ENCODE data around the gene CERT1. TPM values are rescaled to one million over a fixed set of nuclear protein-coding genes. Genes with fewer than 3 reads are reported as not detected.
A peak's percentile ranks its signal among the peaks of the same experiment; 100 is the strongest.

CERT1 gene
- total and polyA plus RNA-seq, 2 donors (not counting 1 experiment from before 2014, with no cell fraction given): 18.0 to 36.0 TPM

DNA sequence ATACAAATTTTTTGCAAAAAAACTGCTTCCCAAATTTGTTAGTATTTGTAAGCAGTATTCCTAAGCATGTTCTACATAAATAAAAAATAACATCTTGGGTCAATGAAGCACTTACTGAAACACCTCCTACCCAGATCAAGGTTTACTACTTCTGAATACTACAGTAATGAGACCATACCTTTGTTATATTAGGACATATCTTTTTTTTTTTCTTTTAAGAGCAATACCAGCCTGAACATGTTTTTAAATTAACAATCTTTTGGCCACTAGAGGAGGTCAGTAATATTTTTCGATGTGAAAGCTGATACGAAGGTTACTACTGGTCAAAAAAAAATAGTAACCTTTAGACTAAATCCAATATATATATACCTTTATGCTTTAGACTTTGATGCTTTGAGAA, 72.7 kb downstream of the CERT1 start:
- TF ChIP-seq EZH2 (IDR thresholded peaks at IDR 0.05; ENCODE audit: low read length, missing control alignments): no peak
- TF ChIP-seq, protein P1, sequence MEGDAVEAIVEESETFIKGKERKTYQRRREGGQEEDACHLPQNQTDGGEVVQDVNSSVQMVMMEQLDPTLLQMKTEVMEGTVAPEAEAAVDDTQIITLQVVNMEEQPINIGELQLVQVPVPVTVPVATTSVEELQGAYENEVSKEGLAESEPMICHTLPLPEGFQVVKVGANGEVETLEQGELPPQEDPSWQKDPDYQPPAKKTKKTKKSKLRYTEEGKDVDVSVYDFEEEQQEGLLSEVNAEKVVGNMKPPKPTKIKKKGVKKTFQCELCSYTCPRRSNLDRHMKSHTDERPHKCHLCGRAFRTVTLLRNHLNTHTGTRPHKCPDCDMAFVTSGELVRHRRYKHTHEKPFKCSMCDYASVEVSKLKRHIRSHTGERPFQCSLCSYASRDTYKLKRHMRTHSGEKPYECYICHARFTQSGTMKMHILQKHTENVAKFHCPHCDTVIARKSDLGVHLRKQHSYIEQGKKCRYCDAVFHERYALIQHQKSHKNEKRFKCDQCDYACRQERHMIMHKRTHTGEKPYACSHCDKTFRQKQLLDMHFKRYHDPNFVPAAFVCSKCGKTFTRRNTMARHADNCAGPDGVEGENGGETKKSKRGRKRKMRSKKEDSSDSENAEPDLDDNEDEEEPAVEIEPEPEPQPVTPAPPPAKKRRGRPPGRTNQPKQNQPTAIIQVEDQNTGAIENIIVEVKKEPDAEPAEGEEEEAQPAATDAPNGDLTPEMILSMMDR (conservative IDR thresholded peaks at IDR 0.05 in 1 of 2, IDR thresholded peaks at IDR 0.05 in 1 of 2; ENCODE audit: low read depth in 1 of 2, low read length in 2 of 2): no peak
- H3K27me3 ChIP-seq (ENCODE audit: control insufficient read depth, insufficient read depth, low read length): no peaks in the 10 kb centered on the region
- no peak overlapping the region for H3K27ac ChIP-seq (ENCODE audit: insufficient read depth, low read length)
- no peak overlapping the region for H3K4me3 ChIP-seq (replicated peaks in 1 of 4; ENCODE audit: control extremely low read depth in 1 of 4, insufficient read depth in 1 of 4, low read depth in 3 of 4, low read length in 4 of 4)
- no peak overlapping the region for H3K9ac ChIP-seq (ENCODE audit: insufficient read depth, low read length)
- H3K36me3 ChIP-seq (ENCODE audit: control insufficient read depth, insufficient read depth, low read length): no peaks in the 10 kb centered on the region
- no peak for DNase-seq (ENCODE audit: low read depth in 2 of 2)
- no peak overlapping the region for H3K4me2 ChIP-seq (ENCODE audit: extremely low read depth, insufficient read depth, low read length)
- no peaks in the 10 kb centered on the region for H4K20me1 ChIP-seq (ENCODE audit: control insufficient read depth, extremely low read depth, insufficient read depth, low read length)
- H3K9me3 ChIP-seq (ENCODE audit: control insufficient read depth, insufficient read depth, low read depth, low read length): no peaks in the 10 kb centered on the region
- H2AFZ ChIP-seq (ENCODE audit: low read length): no peak overlapping the region
- no peaks in the 10 kb centered on the region for H3K79me2 ChIP-seq (ENCODE audit: control insufficient read depth, insufficient read depth, low read length)
- no peaks in the 10 kb centered on the region for H3K4me1 ChIP-seq (ENCODE audit: control insufficient read depth, extremely low read depth, insufficient read depth, low read length)

- Histone ChIP-seq H3K4me2 (ENCODE audit: extremely low read depth, insufficient read depth, low read length) (no peak overlapping the region), H4K20me1 (ENCODE audit: control insufficient read depth, extremely low read depth, insufficient read depth, low read length) (no peaks in the 10 kb centered on the region), H3K79me2 (ENCODE audit: control insufficient read depth, insufficient read depth, low read length) (no peaks in the 10 kb centered on the region), H3K36me3 (ENCODE audit: control insufficient read depth, insufficient read depth, low read length) (no peaks in the 10 kb centered on the region), H2AFZ (ENCODE audit: low read length) (no peak overlapping the region), H3K9ac (ENCODE audit: insufficient read depth, low read length) (no peak overlapping the region), H3K4me1 (ENCODE audit: control insufficient read depth, extremely low read depth, insufficient read depth, low read length) (no peaks in the 10 kb centered on the region), H3K9me3 (ENCODE audit: control insufficient read depth, insufficient read depth, low read depth, low read length) (no peaks in the 10 kb centered on the region), H3K27ac (ENCODE audit: insufficient read depth, low read length) (no peak overlapping the region), H3K4me3 (replicated peaks in 1 of 4; ENCODE audit: control extremely low read depth in 1 of 4, insufficient read depth in 1 of 4, low read depth in 3 of 4, low read length in 4 of 4) (no peak overlapping the region), H3K27me3 (ENCODE audit: control insufficient read depth, insufficient read depth, low read length) (no peaks in the 10 kb centered on the region)
- TF ChIP-seq EZH2 (IDR thresholded peaks at IDR 0.05; ENCODE audit: low read length, missing control alignments): no peak
- TF ChIP-seq, protein P1 (conservative IDR thresholded peaks at IDR 0.05 in 1 of 2, IDR thresholded peaks at IDR 0.05 in 1 of 2; ENCODE audit: low read depth in 1 of 2, low read length in 2 of 2): no peak
- DNase-seq (ENCODE audit: low read depth in 2 of 2): peak in 1 of 2 donors; percentile 61
Observed at GRCh38 chr5:75435096-75435495, 76.3 kb downstream of the CERT1 start.

- Histone ChIP-seq H3K79me2 (ENCODE audit: control insufficient read depth, insufficient read depth, low read length) (no peaks in the 10 kb centered on the region), H3K9me3 (ENCODE audit: control insufficient read depth, insufficient read depth, low read depth, low read length) (no peaks in the 10 kb centered on the region), H3K27ac (ENCODE audit: insufficient read depth, low read length) (no peak overlapping the region), H3K4me1 (ENCODE audit: control insufficient read depth, extremely low read depth, insufficient read depth, low read length) (no peaks in the 10 kb centered on the region), H3K4me3 (replicated peaks in 1 of 4; ENCODE audit: control extremely low read depth in 1 of 4, insufficient read depth in 1 of 4, low read depth in 3 of 4, low read length in 4 of 4) (no peak overlapping the region), H4K20me1 (ENCODE audit: control insufficient read depth, extremely low read depth, insufficient read depth, low read length) (no peaks in the 10 kb centered on the region), H3K36me3 (ENCODE audit: control insufficient read depth, insufficient read depth, low read length) (no peaks in the 10 kb centered on the region), H3K9ac (ENCODE audit: insufficient read depth, low read length) (no peak overlapping the region), H3K27me3 (ENCODE audit: control insufficient read depth, insufficient read depth, low read length) (no peaks in the 10 kb centered on the region), H3K4me2 (ENCODE audit: extremely low read depth, insufficient read depth, low read length) (no peak overlapping the region), H2AFZ (ENCODE audit: low read length) (no peak overlapping the region)
- no peak for TF ChIP-seq EZH2 (IDR thresholded peaks at IDR 0.05; ENCODE audit: low read length, missing control alignments)
- TF ChIP-seq, protein P1 (conservative IDR thresholded peaks at IDR 0.05 in 1 of 2, IDR thresholded peaks at IDR 0.05 in 1 of 2; ENCODE audit: low read depth in 1 of 2, low read length in 2 of 2): no peak
- peak in 1 of 2 donors; percentile 11 for DNase-seq (ENCODE audit: low read depth in 2 of 2)
Observed at GRCh38 chr5:75433814-75434506, 77.5 kb downstream of the CERT1 start.

All from fibroblast of lung (primary cell).